Subcutaneous adipose tissue (tissue), 4 donors: ENCODE results near the gene CD33. TPM values are rescaled to one million over a fixed set of nuclear protein-coding genes. Genes with fewer than 3 reads are reported as not detected.

Experiments
- total RNA-seq, 4 donors: library from RNA; depleted of rRNA; stranded (reverse); fragments of >200 nt; gene quantifications; one replicate each; pipeline ENCODE4 v1.1.0, GENCODE V29; 2016
- TF ChIP-seq, protein P1 (sequence below): fragments of 450-650 bp; IDR thresholded peaks from one replicate; pipeline ENCODE4 v1.5.1; 2016; ENCODE audit warnings: low read depth, mild to moderate bottlenecking, control low read depth, antibody characterized with exemption, moderate library complexity

Gene CD33
- total RNA-seq, 4 donors from 2014 or later: 4.7 to 32.1 (median 13.0) TPM

GRCh38 chr19:51259348-51260245 lies 34.7 kb downstream of the CD33 start:
- TF ChIP-seq, protein P1, sequence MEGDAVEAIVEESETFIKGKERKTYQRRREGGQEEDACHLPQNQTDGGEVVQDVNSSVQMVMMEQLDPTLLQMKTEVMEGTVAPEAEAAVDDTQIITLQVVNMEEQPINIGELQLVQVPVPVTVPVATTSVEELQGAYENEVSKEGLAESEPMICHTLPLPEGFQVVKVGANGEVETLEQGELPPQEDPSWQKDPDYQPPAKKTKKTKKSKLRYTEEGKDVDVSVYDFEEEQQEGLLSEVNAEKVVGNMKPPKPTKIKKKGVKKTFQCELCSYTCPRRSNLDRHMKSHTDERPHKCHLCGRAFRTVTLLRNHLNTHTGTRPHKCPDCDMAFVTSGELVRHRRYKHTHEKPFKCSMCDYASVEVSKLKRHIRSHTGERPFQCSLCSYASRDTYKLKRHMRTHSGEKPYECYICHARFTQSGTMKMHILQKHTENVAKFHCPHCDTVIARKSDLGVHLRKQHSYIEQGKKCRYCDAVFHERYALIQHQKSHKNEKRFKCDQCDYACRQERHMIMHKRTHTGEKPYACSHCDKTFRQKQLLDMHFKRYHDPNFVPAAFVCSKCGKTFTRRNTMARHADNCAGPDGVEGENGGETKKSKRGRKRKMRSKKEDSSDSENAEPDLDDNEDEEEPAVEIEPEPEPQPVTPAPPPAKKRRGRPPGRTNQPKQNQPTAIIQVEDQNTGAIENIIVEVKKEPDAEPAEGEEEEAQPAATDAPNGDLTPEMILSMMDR: no peak

DNA sequence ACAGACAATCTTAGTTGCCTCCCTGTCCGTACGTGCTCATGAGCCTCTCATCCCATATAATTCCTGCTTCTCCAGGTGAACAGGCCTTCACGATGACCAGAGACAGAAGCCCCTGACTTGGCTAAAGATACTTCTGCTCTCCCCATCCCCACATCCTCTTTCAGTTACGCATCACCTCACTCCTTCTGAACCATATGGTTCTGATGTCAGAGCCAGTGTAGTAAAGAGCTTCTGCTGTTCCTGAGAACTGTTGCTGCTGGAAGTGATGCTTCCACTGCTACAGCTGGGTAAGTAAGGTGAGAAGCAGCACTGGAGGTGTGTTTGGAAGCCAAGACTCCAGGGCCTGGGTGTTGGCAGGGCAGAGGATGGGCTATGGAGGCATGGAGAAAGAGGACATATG lies 38.9 kb downstream of the CD33 start:
- TF ChIP-seq, protein P1: no peak

- TF ChIP-seq, protein P1: no peak
These were observed 46.2 kb downstream of the CD33 start for GRCh38 chr19:51271067-51271466.

GRCh38 chr19:51272183-51272810 lies 47.4 kb downstream of the CD33 start:
- TF ChIP-seq, protein P1: no peak

DNA sequence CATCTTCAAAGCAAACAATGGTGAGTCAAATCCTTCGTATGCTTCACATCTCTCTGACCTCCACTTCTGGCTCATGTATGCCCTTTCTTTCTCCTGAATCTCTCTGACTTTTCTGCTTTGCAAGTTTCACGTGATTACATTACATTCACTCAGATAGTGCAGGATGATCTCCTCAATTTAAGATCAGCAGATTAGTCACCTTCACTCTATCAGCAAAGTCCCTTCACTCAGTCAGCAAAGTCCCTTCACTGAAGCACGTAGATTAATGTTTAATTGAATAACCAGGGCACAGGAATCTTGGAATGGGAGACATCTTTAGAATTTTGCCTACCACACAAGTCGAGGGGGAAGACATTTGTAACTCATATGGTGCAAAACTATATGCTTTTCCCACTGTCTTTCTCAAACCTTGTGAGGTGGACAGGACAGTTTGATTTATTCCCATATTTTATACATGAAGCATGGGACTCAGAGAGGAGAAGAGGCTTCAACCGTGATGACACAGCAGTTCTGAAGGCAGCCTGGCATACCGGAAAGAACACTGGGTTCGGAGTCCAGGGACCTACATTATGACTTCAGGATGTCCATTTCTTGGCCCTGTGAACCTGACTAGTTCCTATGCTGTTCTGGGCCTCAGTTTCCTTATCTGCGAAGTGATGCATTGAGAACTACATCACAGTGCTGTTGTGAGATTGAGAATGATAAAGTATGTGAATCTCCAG lies 49.3 kb downstream of the CD33 start:
- TF ChIP-seq, protein P1: no peak

- TF ChIP-seq, protein P1: no peak
These were observed 52.2 kb downstream of the CD33 start for GRCh38 chr19:51277112-51277511.

DNA sequence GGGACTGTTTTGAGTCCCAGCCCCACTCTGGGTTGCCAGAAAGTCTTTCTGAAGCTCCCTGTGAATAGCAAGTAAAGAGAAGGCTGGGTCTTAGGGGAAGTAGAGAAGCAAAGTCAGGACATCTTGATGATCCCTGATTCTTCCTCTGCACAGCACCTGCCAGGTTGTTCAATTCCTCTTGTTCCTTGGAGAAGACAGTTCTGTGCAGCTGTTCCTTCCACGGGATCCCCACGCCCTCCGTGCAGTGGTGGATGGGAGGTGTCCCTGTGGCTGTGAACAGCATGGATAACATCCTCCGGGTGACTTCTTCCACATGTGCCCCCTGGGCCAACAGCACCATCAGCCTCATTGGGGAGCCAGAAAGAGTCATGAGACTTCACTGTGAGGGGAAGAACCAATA lies 57.5 kb downstream of the CD33 start:
- TF ChIP-seq, protein P1: no peak
